H1 (cell line): ENCODE measurements around the gene DTX4. TPM values are rescaled to one million over a fixed set of nuclear protein-coding genes. Genes with fewer than 3 reads are reported as not detected.

Source experiments
- CTCF ChIA-PET: fragments of 300-600 bp; sonication (Branson Sonifier 250); formaldehyde crosslinking; loops from one replicate; lab custom pipeline; 2021; ENCODE audit not compliant: partially characterized antibody; lab: Charles Lee
- POLR2A ChIA-PET: fragments of 300-600 bp; sonication (Branson Sonifier 250); formaldehyde crosslinking; loops from one replicate; lab custom pipeline; 2021; ENCODE audit warnings: inconsistent platforms; ENCODE audit not compliant: partially characterized antibody; lab: Charles Lee
- DNase-seq, 2 experiments: peaks; one replicate each; pipeline versions ENCODE4 v3.0.0 to v3.0.0-alpha.2; 2010 to 2022; ENCODE audit warnings: low spot score in 2 of 2, low read depth in 1 of 2, mixed read lengths in 1 of 2
- FAIRE-seq: peaks from 2 replicates; lab custom pipeline; 2011; peaks lifted over from hg19 to GRCh38; lab: Jason Lieb, UNC
- H2AFZ ChIP-seq: 2 replicates; pipeline ENCODE4 v1.8.1; 2012; ENCODE audit warnings: low read length, inconsistent platforms
- H2AK5ac ChIP-seq: 2 replicates; pipeline ENCODE4 v1.6.1; 2013; ENCODE audit warnings: low read depth, low read length
- H2BK120ac ChIP-seq: replicated peaks from 2 replicates; pipeline ENCODE3; 2013; ENCODE audit warnings: low read depth, low read length, inconsistent platforms
- H2BK12ac ChIP-seq: 2 replicates; pipeline ENCODE4 v1.6.1; 2013; ENCODE audit warnings: low read depth, low read length
- H2BK15ac ChIP-seq: 2 replicates; pipeline ENCODE4 v1.6.1; 2013; ENCODE audit warnings: low read length
- H2BK20ac ChIP-seq: 2 replicates; pipeline ENCODE4 v1.6.1; 2013; ENCODE audit warnings: low read length
- H2BK5ac ChIP-seq: 2 replicates; pipeline ENCODE4 v1.6.1; 2013; ENCODE audit warnings: low read depth, low read length
- H3K14ac ChIP-seq: 2 replicates; pipeline ENCODE4 v1.6.1; 2013; ENCODE audit warnings: inconsistent platforms; ENCODE audit not compliant: insufficient read length
- H3K18ac ChIP-seq: 2 replicates; pipeline ENCODE4 v1.6.1; 2013; ENCODE audit warnings: low read length; ENCODE audit errors: extremely low read depth
- H3K23ac ChIP-seq: 2 replicates; pipeline ENCODE4 v1.6.1; 2013; ENCODE audit warnings: inconsistent platforms; ENCODE audit not compliant: insufficient read length
- H3K23me2 ChIP-seq: 2 replicates; pipeline ENCODE4 v1.6.1; 2013; ENCODE audit warnings: low read depth, low read length
- H3K27ac ChIP-seq: 2 replicates; pipeline ENCODE4 v1.6.1; 2011; ENCODE audit warnings: low read depth, low read length, inconsistent platforms
- H3K27me3 ChIP-seq, 4 experiments: replicated peaks in 1 of 4; 1 replicate in 1 of 4; 2 replicates in 3 of 4; pipeline versions ENCODE4 v1.6.1 to v1.8.1; 2011 to 2013; ENCODE audit warnings: low read length in 3 of 4, mild to moderate bottlenecking in 3 of 4, inconsistent platforms in 2 of 4, mixed read lengths in 2 of 4, moderate library complexity in 1 of 4; ENCODE audit not compliant: control insufficient read depth in 3 of 4, insufficient read depth in 3 of 4; ENCODE audit errors: extremely low read depth in 1 of 4
- H3K36me3 ChIP-seq, 4 experiments: 2 replicates each; pipeline versions ENCODE4 v1.6.1 to v1.8.1; 2011 to 2013; ENCODE audit warnings: mild to moderate bottlenecking in 4 of 4, low read length in 3 of 4, moderate library complexity in 2 of 4, control low read depth in 1 of 4, inconsistent platforms in 1 of 4; ENCODE audit not compliant: insufficient read depth in 4 of 4, control insufficient read depth in 2 of 4
- H3K4ac ChIP-seq: replicated peaks from 2 replicates; pipeline ENCODE3; 2013; ENCODE audit warnings: low read length, low read depth, mixed read lengths, inconsistent platforms; ENCODE audit not compliant: insufficient read length
- H3K4me1 ChIP-seq, 4 experiments: replicated peaks in 1 of 4; 1 replicate in 1 of 4; 2 replicates in 3 of 4; pipeline versions ENCODE4 v1.6.1 to v1.8.1; 2011 to 2013; ENCODE audit warnings: low read length in 3 of 4, inconsistent platforms in 2 of 4, mixed read lengths in 1 of 4; ENCODE audit not compliant: insufficient read depth in 4 of 4, control insufficient read depth in 3 of 4
- H3K4me2 ChIP-seq, 2 experiments: 2 replicates each; pipeline versions ENCODE4 v1.6.1 to v1.8.1; 2011 to 2013; ENCODE audit warnings: low read depth in 2 of 2, low read length in 2 of 2, control low read depth in 1 of 2, inconsistent platforms in 1 of 2, mild to moderate bottlenecking in 1 of 2; ENCODE audit not compliant: insufficient read depth in 1 of 2
- H3K4me3 ChIP-seq, 4 experiments: fragments of 200-600, 300-600 bp in 1 of 4; sonication (generic), shearing (Covaris generic), sonication (Bioruptor Twin) in 1 of 4; 2 replicates each; pipeline versions ENCODE4 v1.5.1 to v1.8.1; 2011 to 2016; ENCODE audit warnings: low read length in 4 of 4, low read depth in 3 of 4, control low read depth in 2 of 4, inconsistent platforms in 2 of 4, mild to moderate bottlenecking in 2 of 4, mixed read lengths in 1 of 4, moderate library complexity in 1 of 4; ENCODE audit not compliant: insufficient read depth in 2 of 4; ENCODE audit errors: extremely low read depth in 1 of 4
- H3K56ac ChIP-seq: replicated peaks from 2 replicates; pipeline ENCODE3; 2013; ENCODE audit warnings: low read depth, mild to moderate bottlenecking, mixed read lengths, low read length, inconsistent platforms; ENCODE audit not compliant: insufficient read length
- H3K79me1 ChIP-seq: 2 replicates; pipeline ENCODE4 v1.6.1; 2013; ENCODE audit warnings: low read depth, low read length, control low read depth
- H3K79me2 ChIP-seq, 2 experiments: 2 replicates each; pipeline versions ENCODE4 v1.6.1 to v1.8.1; 2012 to 2013; ENCODE audit warnings: low read length in 2 of 2, mild to moderate bottlenecking in 2 of 2, inconsistent platforms in 1 of 2; ENCODE audit not compliant: insufficient read depth in 2 of 2, control insufficient read depth in 1 of 2
- H3K9ac ChIP-seq, 4 experiments: replicated peaks in 1 of 4; 1 replicate in 1 of 4; 2 replicates in 3 of 4; pipeline versions ENCODE4 v1.6.1 to v1.8.1; 2011 to 2013; ENCODE audit warnings: low read depth in 3 of 4, low read length in 3 of 4, control low read depth in 2 of 4, mild to moderate bottlenecking in 2 of 4, moderate library complexity in 2 of 4, inconsistent platforms in 1 of 4; ENCODE audit errors: extremely low read depth in 1 of 4
- H3K9me3 ChIP-seq, 2 experiments: 2 replicates each; pipeline versions ENCODE4 v1.6.1 to v1.8.1; 2012 to 2013; ENCODE audit warnings: mild to moderate bottlenecking in 2 of 2, moderate library complexity in 2 of 2, control low read depth in 1 of 2, inconsistent platforms in 1 of 2, low read depth in 1 of 2, low read length in 1 of 2, mixed read lengths in 1 of 2; ENCODE audit not compliant: insufficient read depth in 2 of 2
- H4K20me1 ChIP-seq, 2 experiments: replicated peaks in 1 of 2; 2 replicates each; pipeline versions ENCODE3 to v1.8.1; 2011 to 2013; ENCODE audit warnings: inconsistent platforms in 2 of 2, low read length in 2 of 2, mild to moderate bottlenecking in 1 of 2; ENCODE audit not compliant: insufficient read depth in 2 of 2, control insufficient read depth in 1 of 2
- H4K5ac ChIP-seq: 2 replicates; pipeline ENCODE4 v1.6.1; 2013; ENCODE audit warnings: low read length, low read depth, mixed read lengths, inconsistent platforms; ENCODE audit not compliant: insufficient read length
- H4K8ac ChIP-seq: 2 replicates; pipeline ENCODE4 v1.8.0; 2013; ENCODE audit warnings: mild to moderate bottlenecking, moderate library complexity, low read length, inconsistent platforms; ENCODE audit not compliant: insufficient read depth; ENCODE audit errors: extremely low read depth
- H4K91ac ChIP-seq: replicated peaks from 2 replicates; pipeline ENCODE3; 2013; ENCODE audit warnings: low read length, mixed read lengths, inconsistent platforms; ENCODE audit not compliant: insufficient read length
- CEBPB ChIP-seq: IDR thresholded peaks from 2 replicates; pipeline ENCODE4 v1.6.1; 2012; ENCODE audit warnings: low read depth, low read length
- CREB1 ChIP-seq: IDR thresholded peaks from 2 replicates; pipeline ENCODE4 v1.6.1; 2012; ENCODE audit warnings: inconsistent platforms
- EP300 ChIP-seq, 2 experiments: IDR thresholded peaks; 1 replicate in 1 of 2; 2 replicates in 1 of 2; pipeline ENCODE4 v1.6.1; 2011 to 2012; ENCODE audit warnings: low read depth in 2 of 2, low read length in 2 of 2, mild to moderate bottlenecking in 2 of 2, borderline replicate concordance in 1 of 2, inconsistent platforms in 1 of 2, moderate library complexity in 1 of 2
- EZH2 ChIP-seq: fragments of 200-600 bp; sonication (generic); IDR thresholded peaks from 2 replicates; pipeline ENCODE4 v1.7.1; 2012; ENCODE audit warnings: low read depth, mild to moderate bottlenecking, moderate library complexity, low read length, inconsistent platforms; ENCODE audit not compliant: severe bottlenecking
- JUN ChIP-seq: IDR thresholded peaks from 2 replicates; pipeline ENCODE4 v1.6.1; 2011; ENCODE audit warnings: low read depth, mild to moderate bottlenecking, improper control_type of control experiment, low read length
- JUND ChIP-seq: IDR thresholded peaks from 2 replicates; pipeline ENCODE4 v1.6.1; 2011; ENCODE audit warnings: mild to moderate bottlenecking, improper control_type of control experiment, low read length
- POLR2AphosphoS5 ChIP-seq: IDR thresholded peaks from 2 replicates; pipeline ENCODE4 v1.6.1; 2011; ENCODE audit warnings: low read depth, low read length
- POU5F1 ChIP-seq: IDR thresholded peaks from 2 replicates; pipeline ENCODE4 v1.6.1; 2011; ENCODE audit warnings: low read depth, mild to moderate bottlenecking, low read length, moderate library complexity
- SP1 ChIP-seq: IDR thresholded peaks from 2 replicates; pipeline ENCODE4 v1.6.1; 2011; ENCODE audit warnings: low read depth, low read length
- SP4 ChIP-seq: IDR thresholded peaks from 2 replicates; pipeline ENCODE4 v1.6.1; 2012; ENCODE audit warnings: low read length, inconsistent platforms
- TEAD4 ChIP-seq: IDR thresholded peaks from 2 replicates; pipeline ENCODE4 v1.6.1; 2012; ENCODE audit warnings: low read depth, low read length, inconsistent platforms, mixed read lengths
- WGBS, 2 experiments: shearing (Covaris generic) in 1 of 2; methylation state at CpG; one replicate each; pipeline versions ENCODE4 v1.1.6 to v1.1.7; 2013 to 2015; ENCODE audit warnings: low lambda C conversion rate in 2 of 2, mixed read lengths in 2 of 2, inconsistent platforms in 1 of 2, low coverage in 1 of 2, missing lambda C conversion rate in 1 of 2; ENCODE audit not compliant: insufficient replicate concordance in 2 of 2, insufficient coverage in 1 of 2, insufficient read length in 1 of 2; ENCODE audit errors: extremely low coverage in 1 of 2, missing lambda C conversion rate in 1 of 2; 5-methylcytosine and 5-hydroxymethylcytosine counted together
- polyA plus RNA-seq, 7 experiments: library from polyadenylated mRNA; depleted of rRNA in 3 of 7; stranded (reverse) in 5 of 7; unstranded in 2 of 7; fragments of >200 nt in 5 of 7; fragments of 200-250 nt in 2 of 7; gene quantifications; 1 replicate in 5 of 7; 2 replicates in 1 of 7; 4 replicates in 1 of 7; pipeline versions ENCODE4 v1.2.1 to v1.2.3, GENCODE V29; 2011 to 2013; ENCODE audit warnings: missing spikeins in 2 of 7, mixed read lengths in 2 of 7
- total RNA-seq: library from RNA; stranded (reverse); fragmentation: NEBNext Ultra II Directional; extraction: Animal tissue kit (Norgen Biotek cat#: 25700); gene quantifications from 2 replicates; pipeline ENCODE4 v1.2.1, GENCODE V29; 2021
- TF ChIP-seq, protein P1 (sequence below): IDR thresholded peaks from 2 replicates; pipeline ENCODE4 v1.6.1; 2012; ENCODE audit warnings: inconsistent platforms

DTX4 gene
- total and polyA plus RNA-seq, 2 of the 8 experiments (the other 6 are each of a cell fraction or from before 2014, with no cell fraction given): 5.1 to 18.8 TPM

DNA sequence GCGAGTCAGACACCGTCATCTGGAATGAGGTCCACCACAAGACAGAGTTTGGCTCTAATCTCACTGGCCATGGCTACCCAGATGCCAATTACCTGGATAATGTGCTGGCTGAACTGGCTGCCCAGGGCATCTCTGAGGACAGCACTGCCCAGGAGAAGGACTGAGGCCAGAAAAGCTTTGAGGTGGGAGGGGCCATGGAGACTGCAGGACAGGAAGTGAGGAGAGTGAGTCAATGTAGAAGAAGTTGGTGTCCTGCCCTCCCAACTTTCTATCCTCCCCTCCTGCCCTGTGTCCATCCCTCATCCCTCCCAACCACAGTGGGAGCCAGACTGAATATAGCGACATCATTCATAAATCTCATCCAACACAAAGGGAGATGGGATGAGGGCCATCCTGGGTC lies 32.8 kb downstream of the DTX4 start:
- H3K23ac ChIP-seq: no peak overlapping the region
- H2BK20ac ChIP-seq: no peak overlapping the region
- CTCF ChIA-PET: interaction anchor here (1.1 to 8.2 kb wide), 7 partner anchors 15 to 226 kb away, joined by 3 to 141 read pairs (median 16); partner anchors contain the start of genes DTX4 and OR5A2
- peaks cover 3 to 19% (median 12%) of the 10 kb centered on the region in 4 experiments; a peak in 5 of 8 replicates for H3K36me3 ChIP-seq
- TF ChIP-seq CREB1 (no peak), CEBPB (no peak), POLR2AphosphoS5 (no peak), POU5F1 (no peak), TEAD4 (no peak), EZH2 (no peak), SP4 (no peak), EP300 (IDR thresholded peaks at IDR 0.05; ENCODE audit: borderline replicate concordance in 1 of 2, low read depth in 2 of 2, low read length in 2 of 2) (no peak), JUND (no peak), SP1 (no peak), JUN (no peak)
- TF ChIP-seq, protein P1, sequence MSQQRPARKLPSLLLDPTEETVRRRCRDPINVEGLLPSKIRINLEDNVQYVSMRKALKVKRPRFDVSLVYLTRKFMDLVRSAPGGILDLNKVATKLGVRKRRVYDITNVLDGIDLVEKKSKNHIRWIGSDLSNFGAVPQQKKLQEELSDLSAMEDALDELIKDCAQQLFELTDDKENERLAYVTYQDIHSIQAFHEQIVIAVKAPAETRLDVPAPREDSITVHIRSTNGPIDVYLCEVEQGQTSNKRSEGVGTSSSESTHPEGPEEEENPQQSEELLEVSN: no peak
- TF ChIP-seq, all 59 proteins: peak for 0
- Histone ChIP-seq H4K20me1 (no peaks in the 10 kb centered on the region), H2BK12ac (no peak overlapping the region), H3K9ac (no peak overlapping the region), H2BK15ac (no peak overlapping the region), H2BK5ac (no peak overlapping the region), H4K5ac (no peak overlapping the region), H3K27me3 (no peaks in the 10 kb centered on the region), H3K14ac (no peak overlapping the region), H3K56ac (no peak overlapping the region), H3K4me2 (no peak overlapping the region), H2AK5ac (no peak overlapping the region), H3K4me1 (peaks cover 0 to 2% (median 0%) of the 10 kb centered on the region in 4 experiments; a peak in 2 of 7 replicates), H3K27ac (no peak overlapping the region), H3K23me2 (no peaks in the 10 kb centered on the region), H2AFZ (no peak overlapping the region), H3K4me3 (no peak overlapping the region), H3K9me3 (no peaks in the 10 kb centered on the region), H3K79me2 (no peaks in the 10 kb centered on the region), H3K18ac (no peak overlapping the region), H3K4ac (no peak overlapping the region), H2BK120ac (no peak overlapping the region), H4K8ac (no peak overlapping the region; the same call in 1 of the 2 replicates), H3K79me1 (no peaks in the 10 kb centered on the region), H4K91ac (no peak overlapping the region)
- POLR2A ChIA-PET: interaction anchor here (0.6 kb wide), 1 partner anchor 30 kb away, joined by 3 read pairs; no protein-coding TSS in a partner anchor
- no peak for FAIRE-seq
- DNase-seq: no peak
- 97% methylated on average over 3 of the region's 3 CpGs; no CpG with 5 or more reads in 1 of the 2 experiments for WGBS, 2 experiments
